CD4-positive, alpha-beta T cell treated with Interleukin-2 at 100 ng/mL for 4 hours (primary cell): ENCODE measurements around the gene NAV2.

Experiments used
- DNase-seq: peaks from one replicate; pipeline ENCODE4 v3.0.0-alpha.2; 2020; ENCODE audit warnings: low spot score

Gene NAV2

DNA sequence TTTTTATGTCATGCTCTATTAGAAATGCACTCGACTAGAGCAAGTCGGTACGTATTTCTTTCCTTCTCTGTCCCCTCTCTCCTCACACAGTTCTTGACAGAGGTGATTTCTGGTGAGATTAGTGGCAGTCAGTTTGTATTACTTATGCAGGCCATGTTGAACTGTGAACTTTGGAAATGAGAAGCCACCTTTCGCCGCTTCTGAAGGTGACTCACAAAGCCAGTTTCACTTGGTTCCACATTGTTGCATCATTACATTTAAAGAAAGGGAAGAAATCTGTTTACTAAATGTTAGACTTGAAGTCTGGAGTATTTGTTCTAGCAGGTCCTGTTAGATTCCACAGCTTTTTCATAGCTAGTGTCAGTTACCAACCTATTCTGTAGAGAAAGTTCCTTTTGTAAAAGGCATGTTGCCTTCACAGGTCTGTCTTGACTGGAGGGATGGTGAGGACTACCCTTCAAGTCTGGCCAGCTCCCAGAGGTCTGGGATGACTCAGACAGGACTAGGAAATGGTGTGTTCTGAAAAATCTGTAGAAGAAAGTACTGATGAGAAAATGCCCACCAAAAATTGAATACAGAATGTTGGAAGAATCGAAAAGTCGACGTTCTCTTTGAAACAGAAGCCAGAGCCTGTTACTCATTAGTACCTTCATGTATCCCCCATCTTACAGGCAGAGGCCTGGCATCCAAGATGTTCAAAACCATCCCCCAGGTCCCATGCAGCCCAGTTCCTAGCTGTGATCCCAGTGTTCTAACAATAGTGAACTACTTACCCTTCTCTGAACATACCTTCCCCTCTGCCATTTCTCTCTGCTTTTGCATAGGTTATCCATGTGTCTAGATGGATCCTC is 266.3 kb downstream of the NAV2 start:
- no peak for DNase-seq

DNA sequence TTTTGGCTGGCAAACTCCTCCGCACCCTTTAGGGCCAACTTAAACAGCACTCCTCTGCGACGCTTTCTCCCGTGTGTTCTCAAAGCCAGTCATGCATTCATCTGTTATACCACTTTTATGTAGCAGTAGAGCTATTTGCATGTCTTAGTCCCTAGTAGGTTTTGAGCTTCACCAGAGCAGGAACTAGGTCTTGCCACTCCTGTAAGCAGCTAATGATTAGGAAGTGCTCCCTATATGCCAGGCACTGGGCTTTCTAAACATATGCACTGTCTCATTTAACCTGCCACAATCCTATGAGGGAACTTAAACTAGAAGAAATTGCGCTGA is 266.8 kb downstream of the NAV2 start:
- DNase-seq = no peak

DNA sequence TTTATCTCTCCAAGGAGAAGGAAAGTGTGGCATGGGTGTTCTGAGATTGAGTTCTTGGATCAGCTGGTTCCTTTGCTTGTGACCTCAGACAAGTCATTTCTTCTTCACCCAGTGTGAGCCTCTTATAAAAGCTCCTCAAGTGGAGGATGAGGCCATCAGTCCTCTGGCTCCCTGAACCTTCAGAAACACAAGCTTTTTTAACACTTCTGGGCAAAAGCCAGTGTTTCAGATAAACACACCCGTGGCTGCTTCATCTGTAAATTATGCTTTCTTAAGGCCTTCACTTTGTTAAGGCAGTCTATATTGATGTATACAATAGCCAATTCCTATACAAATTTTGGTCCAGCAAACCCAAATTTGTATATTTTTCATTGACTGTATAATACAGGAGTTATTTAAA is 267.8 kb downstream of the NAV2 start:
- no peak for DNase-seq

DNA sequence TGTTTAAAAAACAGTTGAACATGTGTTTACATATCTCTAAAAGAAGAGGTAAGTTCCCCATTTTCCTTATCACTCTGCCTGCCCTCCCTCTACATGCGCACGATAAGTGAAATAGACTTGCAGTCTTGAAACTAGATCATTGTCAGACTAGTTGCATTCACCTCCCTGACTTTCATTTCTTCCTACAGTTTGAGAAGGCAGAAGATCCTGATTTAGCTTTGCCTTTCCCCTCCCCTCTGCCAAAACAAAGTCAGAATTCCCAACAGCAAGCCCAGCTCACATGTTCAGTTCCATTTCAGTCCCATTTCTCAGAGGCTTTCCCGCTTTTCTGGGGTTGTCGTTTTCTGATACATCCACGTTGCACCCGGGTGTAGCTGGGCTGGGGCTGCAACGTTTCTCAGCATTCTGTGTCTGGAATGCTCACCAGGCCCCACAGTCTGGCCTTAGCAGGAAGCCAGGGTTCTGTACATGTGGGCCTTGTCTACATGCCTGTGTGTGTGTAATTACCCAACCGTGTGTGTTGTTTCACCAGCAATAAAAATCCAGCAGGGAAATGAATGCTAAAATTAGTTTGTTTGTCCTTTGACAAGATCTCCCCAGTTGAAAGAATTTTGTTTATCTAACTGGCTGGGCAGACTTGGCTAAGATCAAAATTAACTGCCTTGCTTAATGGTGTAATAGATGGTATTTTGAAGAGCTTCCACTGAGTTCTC is 268.5 kb downstream of the NAV2 start:
- DNase-seq = no peak

DNA sequence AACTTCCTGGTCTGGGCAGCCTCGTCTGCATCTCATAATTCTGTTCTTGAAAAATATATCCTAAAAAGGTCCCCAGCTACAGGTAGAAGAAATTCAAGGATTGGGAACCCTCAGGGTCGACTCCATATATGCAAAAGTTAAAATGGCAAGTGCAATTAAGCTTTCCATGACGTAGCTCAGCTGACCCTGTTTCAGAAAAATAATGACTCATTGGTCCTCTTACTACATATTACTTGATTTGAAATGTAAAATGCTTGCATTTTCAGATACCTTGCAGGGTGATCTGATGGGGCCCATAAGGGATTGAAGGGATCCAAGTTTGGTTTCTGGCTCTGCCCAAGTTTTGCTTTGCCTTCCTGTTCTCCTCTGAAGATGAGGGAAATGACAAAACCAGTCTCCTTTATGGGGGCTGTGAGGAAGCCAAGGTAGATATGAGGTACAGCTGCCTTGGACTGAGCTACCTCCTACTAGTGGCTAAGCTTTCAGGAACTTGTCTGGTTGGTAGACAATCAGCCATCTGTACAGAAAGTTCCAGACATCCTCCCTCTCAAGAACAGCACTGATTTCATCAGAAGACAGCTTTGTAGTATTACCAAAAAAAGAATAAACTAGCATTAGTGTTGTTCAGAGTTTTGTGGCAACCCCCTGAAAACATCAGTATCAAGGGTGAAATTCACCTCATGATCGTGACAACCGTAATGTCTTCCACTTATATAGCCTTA is 270.3 kb downstream of the NAV2 start:
- no peak for DNase-seq

DNA sequence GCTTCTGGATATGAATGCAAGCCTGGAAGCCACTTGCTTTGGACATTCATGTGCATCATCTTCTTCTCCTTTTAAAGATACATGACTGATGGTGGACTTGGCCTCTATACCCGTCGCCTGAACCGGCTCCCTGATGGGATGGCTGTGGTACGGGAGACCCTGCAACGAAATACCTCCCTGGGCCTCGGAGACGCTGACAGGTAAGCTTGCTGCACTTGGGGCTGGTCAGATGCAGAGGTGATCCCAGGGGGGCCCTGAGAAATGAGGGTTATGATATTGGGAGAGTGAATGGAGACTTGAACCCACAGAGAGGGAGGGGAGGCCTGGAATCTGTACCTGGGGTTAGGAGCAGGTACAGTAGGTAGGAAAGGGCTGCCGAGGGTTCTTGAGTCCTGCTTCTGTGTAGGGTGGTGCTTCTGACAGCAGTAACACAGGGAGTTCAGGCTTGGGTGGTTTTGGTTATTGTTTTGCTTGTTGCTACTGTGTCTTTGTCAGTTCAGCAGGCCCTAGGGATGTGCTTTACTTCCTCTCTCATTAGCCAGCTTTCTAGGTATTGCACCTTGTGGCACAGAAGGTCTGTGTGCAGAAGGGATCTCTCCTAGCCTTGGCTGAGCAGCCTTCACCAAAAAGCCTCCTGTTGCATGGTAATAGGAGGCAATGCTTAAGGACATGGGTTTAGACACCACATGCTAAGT is 271.6 kb downstream of the NAV2 start:
- DNase-seq = no peak

DNA sequence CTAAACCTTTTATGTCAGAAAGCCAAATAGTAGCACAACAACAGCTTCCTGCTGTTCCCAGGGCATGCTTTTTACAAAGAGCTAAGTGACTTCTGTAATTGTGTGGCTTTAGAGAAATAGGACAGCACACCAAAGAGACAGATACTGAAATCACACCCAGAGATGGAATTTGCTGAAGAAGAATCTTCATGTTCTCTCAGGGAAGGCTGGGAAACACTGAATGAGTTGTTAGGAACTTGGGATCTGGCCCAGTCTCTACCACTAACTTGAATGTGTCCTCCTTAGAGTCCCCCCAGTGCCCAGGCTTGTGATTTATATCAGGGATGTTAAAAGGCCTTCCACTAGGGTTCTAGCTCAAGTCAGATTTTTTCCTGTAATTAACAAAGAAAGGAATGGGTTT is 272.5 kb downstream of the NAV2 start:
- no peak for DNase-seq

DNA sequence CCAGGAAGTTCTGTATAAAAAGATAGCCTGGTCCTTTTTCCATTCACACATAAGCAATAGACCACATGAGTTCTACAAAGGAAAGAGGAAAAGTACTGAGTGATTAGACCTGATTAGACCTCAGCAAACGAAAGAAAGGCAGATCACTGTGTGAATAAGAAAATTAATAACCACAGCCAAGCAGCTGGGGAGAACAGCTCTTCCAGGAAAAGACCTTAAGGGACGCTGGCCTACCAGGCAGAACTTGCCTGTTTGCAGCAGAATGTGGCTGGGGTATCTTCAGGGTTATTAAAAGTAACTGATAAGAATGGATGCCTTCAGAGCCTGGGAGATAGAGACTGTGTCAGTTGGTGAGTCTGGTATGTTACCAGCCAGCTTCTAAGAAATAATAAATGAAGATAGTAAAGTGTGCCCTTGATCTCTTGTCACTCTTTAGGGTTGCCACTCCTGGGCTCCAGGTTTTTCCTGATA is 274.7 kb downstream of the NAV2 start:
- DNase-seq = no peak

DNA sequence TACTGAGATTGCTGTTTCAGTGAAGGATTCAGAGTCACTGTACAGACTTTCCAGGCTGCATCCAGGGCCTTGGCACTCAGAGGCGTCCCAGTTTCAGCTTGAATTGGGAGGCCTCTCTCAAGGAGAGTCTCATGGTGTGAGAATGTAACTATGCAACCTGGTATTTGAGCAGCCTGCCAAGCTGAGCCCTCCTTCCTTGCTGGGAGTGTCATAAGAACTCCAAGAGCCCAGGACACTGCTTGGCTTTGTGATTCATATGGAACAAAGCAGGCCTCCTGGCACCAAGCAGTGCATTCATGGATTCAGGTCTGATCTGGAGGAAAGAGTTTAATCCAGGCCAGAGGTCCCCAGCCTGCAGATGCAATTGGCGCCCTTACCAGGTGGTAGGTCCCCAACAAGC is 276.0 kb downstream of the NAV2 start:
- DNase-seq = no peak

DNA sequence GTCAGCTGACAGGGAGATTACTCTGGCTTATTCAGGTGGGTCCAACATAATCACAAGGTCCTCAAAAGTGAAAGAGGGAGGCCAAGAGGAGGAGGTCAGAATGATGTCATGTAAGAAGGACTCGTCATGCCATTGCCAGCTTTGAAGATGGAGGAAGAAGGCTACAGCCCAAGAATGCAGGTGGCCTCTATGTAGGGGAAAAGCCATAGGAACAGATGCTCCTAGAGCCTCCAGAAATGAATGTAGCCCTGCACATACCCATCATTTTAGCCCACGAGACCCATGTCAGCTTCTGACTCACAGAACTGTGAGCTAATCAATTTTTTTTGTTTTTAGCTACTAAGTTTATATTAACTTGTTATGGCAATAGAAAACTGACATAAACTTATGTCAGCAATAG is 276.6 kb downstream of the NAV2 start:
- DNase-seq = no peak

DNA sequence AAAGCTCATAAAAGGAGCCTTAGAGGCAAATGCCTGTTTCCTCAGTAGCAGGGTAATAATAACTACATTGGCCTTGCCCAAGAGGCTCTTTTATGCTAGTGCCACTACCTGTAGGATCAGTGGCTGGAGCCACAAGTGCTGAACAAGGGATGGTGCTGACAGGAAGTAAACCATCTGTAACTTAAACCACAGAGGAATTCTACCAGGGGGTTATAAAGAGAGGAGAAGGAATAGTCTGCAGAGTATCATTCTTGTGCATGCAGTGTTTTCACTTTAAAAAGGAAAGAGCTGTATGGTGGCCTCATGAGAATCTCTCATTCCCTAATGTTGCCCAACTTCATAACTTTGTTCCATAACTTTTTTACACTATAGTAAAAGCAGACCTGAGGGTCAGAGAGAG is 279.5 kb downstream of the NAV2 start:
- no peak for DNase-seq

DNA sequence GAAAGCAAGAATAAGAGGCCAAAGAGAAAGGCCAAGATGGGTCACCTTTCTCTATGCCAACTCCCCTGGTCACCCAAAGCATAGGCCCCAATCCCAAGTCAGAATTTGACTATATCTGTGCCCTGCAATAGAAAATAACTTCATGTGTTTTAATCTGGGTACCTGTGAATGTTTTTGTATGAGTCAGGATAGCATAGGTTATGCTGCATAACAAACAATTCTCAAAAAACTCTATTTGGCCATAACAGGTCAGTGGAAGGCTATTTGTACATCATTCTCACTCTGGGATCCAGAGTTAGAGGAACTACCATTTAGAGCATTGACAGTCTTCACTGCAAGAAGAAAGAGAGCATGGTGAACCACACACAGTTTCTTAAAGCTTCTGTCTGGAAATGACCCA is 280.4 kb downstream of the NAV2 start:
- no peak for DNase-seq

DNA sequence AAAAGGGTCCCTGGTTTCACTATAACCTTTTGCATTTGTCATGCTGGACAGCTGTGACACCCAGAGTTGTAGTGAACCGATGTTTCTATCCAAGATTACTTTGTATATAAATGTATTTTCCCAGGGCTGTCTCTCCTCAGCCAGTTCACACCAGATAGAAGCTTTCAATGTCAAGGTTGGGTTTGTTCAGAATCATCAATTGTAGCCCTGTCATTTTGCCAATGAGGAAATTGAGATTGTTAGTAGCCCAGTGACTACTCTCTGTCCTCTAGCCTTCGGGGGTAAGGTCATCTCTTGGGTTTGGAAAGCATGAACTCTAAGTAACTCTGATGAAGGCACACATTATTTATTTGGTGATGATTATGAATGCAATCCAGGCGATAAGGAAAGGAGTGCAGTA is 282.0 kb downstream of the NAV2 start:
- no peak for DNase-seq

DNA sequence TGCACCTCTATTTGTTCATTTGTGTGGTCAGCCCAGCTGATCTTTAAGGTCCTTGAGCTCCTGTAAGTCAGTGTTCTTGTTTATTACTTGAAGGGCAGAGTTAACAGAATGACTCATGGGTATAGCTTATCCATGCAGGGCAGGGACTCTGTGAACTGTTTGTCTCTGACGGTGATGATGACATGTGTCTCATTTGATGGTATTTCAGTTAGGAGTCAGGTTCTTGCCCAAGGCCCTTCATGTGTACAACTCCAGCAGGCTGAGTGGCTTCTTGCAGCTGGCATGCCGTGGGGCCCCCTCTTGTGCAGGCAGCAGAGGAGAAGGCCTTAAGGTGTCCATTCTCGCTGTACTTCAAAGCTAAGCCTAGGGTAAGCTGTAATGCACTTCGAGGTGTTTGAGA is 282.5 kb downstream of the NAV2 start:
- DNase-seq = no peak

DNA sequence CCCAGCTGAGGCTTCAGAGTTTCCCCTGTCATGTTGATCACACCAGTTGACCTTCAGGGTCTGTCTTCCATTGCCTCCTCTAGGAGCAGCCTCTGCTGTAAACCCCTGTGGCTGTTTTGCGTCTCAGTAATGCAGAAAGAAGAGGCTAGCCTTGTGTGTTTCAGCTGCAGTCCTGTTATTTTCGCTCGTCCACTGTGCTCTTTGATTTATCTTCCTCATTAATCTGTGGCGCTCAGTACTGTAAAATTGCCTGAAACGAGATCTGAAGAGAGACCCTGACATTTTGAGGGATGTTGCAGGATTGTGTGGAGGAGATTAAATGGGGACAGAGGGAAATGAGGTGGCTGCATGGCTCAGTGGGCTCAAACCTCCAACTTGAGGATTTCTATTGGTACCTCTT is 283.9 kb downstream of the NAV2 start:
- no peak for DNase-seq

DNA sequence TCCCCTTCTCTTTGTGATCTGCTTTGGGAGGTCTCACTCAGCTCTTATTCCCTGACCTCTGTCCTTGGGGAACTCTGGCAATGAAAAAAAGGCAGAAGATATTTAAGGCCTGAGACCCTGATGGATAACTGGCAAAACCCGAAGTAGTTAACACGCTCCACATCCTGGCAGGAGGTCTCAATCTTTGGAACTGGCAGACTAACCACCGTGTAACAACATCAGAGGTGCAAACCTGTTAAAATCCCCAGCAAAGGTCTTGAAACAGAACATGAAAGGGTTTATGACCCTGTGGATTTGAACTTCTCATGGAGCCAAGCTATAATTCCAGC is 287.3 kb downstream of the NAV2 start:
- no peak for DNase-seq

DNA sequence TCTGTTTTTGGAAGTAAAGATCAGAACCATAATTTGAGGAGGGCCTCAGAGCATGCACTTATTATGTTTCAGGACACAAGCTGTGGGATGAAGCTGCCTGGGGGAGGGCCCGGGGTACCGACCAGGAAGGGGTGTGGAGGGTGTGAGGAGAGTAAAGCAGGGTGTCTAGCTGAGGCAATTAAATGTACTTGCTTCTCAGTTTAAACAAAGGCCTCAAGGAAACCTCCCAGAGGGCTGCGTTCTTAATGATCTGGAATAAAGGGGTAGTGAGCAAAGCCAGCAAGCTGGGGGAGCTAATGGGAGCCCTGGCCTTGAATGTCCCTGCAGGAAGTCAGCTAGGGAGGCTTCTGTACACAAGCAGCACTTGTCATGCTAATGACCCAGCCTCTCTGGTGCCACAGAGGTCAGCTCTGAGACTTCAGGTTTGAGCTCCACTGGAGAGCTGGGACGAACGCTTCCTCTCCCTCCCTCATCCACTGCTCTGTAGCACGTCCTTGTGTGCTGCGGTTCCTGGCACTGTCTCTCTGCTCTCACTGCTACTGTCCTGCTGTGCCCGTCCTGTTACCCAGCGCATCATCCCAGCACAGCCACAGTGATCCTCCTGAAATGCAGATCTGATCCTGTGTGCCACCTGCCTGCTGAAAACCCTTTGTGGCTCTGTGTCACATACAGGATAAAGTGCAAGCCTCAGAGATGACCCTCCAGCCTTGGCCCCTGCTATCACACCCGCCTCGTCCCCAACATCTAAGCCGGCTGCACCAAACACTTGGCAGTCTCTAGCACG is 287.9 kb downstream of the NAV2 start:
- DNase-seq = no peak

DNA sequence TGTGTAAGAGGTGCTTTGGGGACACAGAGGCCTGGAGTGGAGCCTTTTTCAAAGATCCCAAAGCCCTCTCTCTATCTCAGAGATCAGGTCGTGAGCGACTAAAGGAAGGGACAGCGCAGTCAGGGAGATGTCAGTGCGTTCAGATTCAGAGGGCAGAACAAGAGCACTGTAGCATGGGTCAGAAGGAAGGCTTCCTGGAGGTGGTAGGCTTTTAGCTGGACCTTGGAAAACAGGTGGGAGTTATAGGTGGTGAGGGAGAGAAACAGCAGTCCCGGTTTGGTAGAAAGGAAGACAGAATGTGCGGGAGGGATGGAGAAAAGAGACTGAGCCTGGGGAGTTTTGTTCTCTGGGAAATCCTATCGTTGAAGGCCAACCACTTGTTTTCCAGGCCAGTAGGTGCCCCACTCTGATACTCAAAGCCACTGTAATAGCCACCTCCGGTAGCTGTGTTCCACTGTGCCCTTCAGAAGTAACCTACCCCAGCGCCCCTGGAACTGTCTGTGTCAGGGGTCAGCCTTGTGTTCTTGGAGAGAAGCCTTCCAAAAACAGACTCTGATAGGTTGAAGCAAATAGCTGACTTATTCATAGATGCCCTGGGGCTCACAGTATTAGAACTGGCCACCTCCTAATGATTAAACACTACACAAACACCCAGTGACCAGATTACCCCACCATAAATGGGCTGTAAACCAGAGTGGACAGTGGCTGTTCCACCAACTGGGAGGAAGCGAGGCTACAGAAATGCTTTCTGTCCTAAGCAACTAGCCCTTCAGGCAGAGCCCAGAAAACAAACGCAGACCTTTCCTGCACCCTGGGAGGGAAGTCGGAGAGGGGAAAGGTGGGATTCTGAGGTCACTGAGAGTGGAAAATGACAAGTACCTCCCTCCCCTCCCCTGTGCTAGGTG is 289.9 kb downstream of the NAV2 start:
- no peak for DNase-seq

DNA sequence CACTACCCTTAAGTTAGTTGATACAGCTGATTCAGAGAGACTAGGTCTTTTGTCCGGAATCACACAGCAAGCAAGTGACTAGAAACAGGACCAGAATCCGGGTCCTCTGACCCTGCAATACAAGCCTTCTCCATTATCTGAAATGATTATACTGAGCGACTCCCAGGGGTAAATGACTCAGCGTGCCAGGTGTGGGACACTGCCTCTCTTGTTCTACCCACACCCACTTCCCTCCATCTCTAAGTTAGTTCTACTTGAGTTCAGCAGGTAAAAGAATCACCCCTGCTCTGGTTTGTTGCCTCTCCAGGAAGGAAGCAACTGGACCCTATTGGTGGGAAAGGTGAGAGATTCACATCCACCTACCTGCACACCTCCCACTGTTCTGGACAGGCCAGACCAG is 290.7 kb downstream of the NAV2 start:
- no peak for DNase-seq

DNA sequence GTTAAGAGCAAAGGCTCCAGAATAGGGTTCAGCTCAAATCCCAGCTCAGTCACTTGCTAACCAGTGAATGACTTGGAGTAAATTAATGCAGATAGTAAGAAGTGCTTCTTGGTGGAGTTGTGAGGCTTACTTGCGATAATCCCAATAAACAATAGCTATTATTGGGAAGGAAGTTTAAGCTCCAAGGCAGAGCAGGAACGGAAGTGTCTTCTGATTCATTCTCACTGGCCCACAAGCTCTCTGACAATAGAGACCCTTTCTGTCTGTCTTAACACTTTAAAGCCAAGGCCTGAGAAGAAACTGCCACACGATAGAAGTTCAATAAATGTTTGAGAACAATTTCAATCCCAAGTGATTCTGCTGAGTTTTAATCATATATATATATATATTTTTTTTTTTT is 292.2 kb downstream of the NAV2 start:
- DNase-seq = no peak

DNA sequence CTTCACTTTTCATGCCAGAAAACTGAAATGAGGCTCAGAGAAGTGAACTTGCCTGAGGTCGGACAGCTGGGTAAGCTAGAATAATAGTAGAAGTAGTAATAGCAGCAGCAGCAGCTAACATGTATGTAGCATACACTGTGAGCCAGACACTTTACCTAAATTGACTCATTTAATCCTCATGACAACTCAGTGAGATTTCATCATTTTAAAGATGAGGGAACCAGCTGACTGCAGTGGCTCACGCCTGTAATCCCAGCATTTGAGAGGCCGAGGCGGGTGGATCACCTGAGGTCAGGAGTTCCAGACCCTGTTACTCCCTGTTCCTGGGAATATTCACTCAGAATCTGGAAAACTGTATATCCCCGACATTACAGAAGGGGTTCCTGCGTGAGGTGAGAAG is 293.1 kb downstream of the NAV2 start:
- DNase-seq = no peak
